Trophoblast cell (in vitro differentiated cells and primary cell): Measurements from ENCODE around the gene KLHL36.

Source experiments
- DNase-seq, 2 donors: peaks; one replicate each; pipeline ENCODE4 v3.0.0-alpha.2; 2016
- H2AFZ ChIP-seq: 2 replicates; pipeline ENCODE4 v1.6.1; 2013; ENCODE audit warnings: low read length, moderate library complexity, mild to moderate bottlenecking; ENCODE audit not compliant: insufficient read depth, poor library complexity
- H2AK5ac ChIP-seq: 2 replicates; pipeline ENCODE4 v1.6.1; 2013; ENCODE audit warnings: mild to moderate bottlenecking, low read length
- H2BK120ac ChIP-seq: 2 replicates; pipeline ENCODE4 v1.6.1; 2013; ENCODE audit warnings: low read length, mild to moderate bottlenecking, moderate library complexity; ENCODE audit not compliant: insufficient read depth, poor library complexity
- H2BK12ac ChIP-seq: 2 replicates; pipeline ENCODE4 v1.6.1; 2013; ENCODE audit warnings: mild to moderate bottlenecking, low read length, moderate library complexity
- H2BK5ac ChIP-seq: 2 replicates; pipeline ENCODE4 v1.6.1; 2013; ENCODE audit warnings: low read length, low read depth, moderate library complexity, mild to moderate bottlenecking; ENCODE audit not compliant: poor library complexity
- H3K14ac ChIP-seq: 2 replicates; pipeline ENCODE4 v1.6.1; 2013; ENCODE audit warnings: mild to moderate bottlenecking, low read length
- H3K18ac ChIP-seq: 2 replicates; pipeline ENCODE4 v1.6.1; 2013; ENCODE audit warnings: mild to moderate bottlenecking, low read length
- H3K23ac ChIP-seq: 2 replicates; pipeline ENCODE4 v1.6.1; 2013; ENCODE audit warnings: low read length
- H3K27ac ChIP-seq: 2 replicates; pipeline ENCODE4 v1.5.1; 2013; ENCODE audit warnings: low read depth, mild to moderate bottlenecking, inconsistent platforms, low read length, moderate library complexity
- H3K27me3 ChIP-seq: 2 replicates; pipeline ENCODE4 v1.6.1; 2013; ENCODE audit warnings: inconsistent platforms, mild to moderate bottlenecking, low read length, moderate library complexity; ENCODE audit not compliant: insufficient read depth
- H3K36me3 ChIP-seq, 2 experiments: 1 replicate in 1 of 2; 2 replicates in 1 of 2; pipeline ENCODE4 v1.6.1; 2013; ENCODE audit warnings: low read length in 2 of 2, mild to moderate bottlenecking in 2 of 2, moderate library complexity in 1 of 2; ENCODE audit not compliant: insufficient read depth in 2 of 2, control insufficient read depth in 1 of 2
- H3K4ac ChIP-seq: 2 replicates; pipeline ENCODE4 v1.6.1; 2013; ENCODE audit warnings: low read depth, mild to moderate bottlenecking, low read length, moderate library complexity
- H3K4me1 ChIP-seq, 2 experiments: 1 replicate in 1 of 2; 2 replicates in 1 of 2; pipeline ENCODE4 v1.6.1; 2013; ENCODE audit warnings: low read length in 2 of 2, mild to moderate bottlenecking in 2 of 2, moderate library complexity in 1 of 2; ENCODE audit not compliant: insufficient read depth in 2 of 2, control insufficient read depth in 1 of 2
- H3K4me2 ChIP-seq: 2 replicates; pipeline ENCODE4 v1.6.1; 2013; ENCODE audit warnings: inconsistent platforms, mild to moderate bottlenecking, low read length, moderate library complexity
- H3K4me3 ChIP-seq: 2 replicates; pipeline ENCODE4 v1.5.1; 2013; ENCODE audit warnings: mild to moderate bottlenecking, low read depth, low read length, inconsistent platforms
- H3K79me1 ChIP-seq: one replicate; pipeline ENCODE4 v1.6.1; 2013; ENCODE audit warnings: low read length
- H3K79me2 ChIP-seq: 2 replicates; pipeline ENCODE4 v1.6.1; 2013; ENCODE audit warnings: low read length, mild to moderate bottlenecking; ENCODE audit not compliant: control insufficient read depth, insufficient read depth, poor library complexity
- H3K9ac ChIP-seq: 2 replicates; pipeline ENCODE4 v1.6.1; 2013; ENCODE audit warnings: mild to moderate bottlenecking, low read length
- H3K9me3 ChIP-seq: 2 replicates; pipeline ENCODE4 v1.6.1; 2013; ENCODE audit warnings: low read depth, mild to moderate bottlenecking, control low read depth, inconsistent platforms, low read length; ENCODE audit not compliant: insufficient read depth
- H4K12ac ChIP-seq: 2 replicates; pipeline ENCODE4 v1.6.1; 2013; ENCODE audit warnings: low read depth, mild to moderate bottlenecking, low read length, moderate library complexity
- H4K8ac ChIP-seq: 2 replicates; pipeline ENCODE4 v1.6.1; 2013; ENCODE audit warnings: low read depth, mild to moderate bottlenecking, low read length, moderate library complexity
- H4K91ac ChIP-seq: one replicate; pipeline ENCODE4 v1.6.1; 2013; ENCODE audit warnings: low read depth, mild to moderate bottlenecking, low read length, moderate library complexity
- WGBS: extraction: QIAGEN DNeasy Blood & Tissue Kit; methylation state at CpG from one replicate; pipeline ENCODE4 v1.1.7; 2013; ENCODE audit warnings: missing lambda C conversion rate; ENCODE audit not compliant: insufficient read length, insufficient coverage; ENCODE audit errors: extremely low coverage; 5-methylcytosine and 5-hydroxymethylcytosine counted together

The KLHL36 gene

GRCh38 chr16:84680165-84680842 lies 32.0 kb downstream of the KLHL36 start:
- no peak overlapping the region for H4K8ac ChIP-seq
- no peaks in the 10 kb centered on the region for H3K79me2 ChIP-seq
- H2BK12ac ChIP-seq: no peak overlapping the region
- no peaks in the 10 kb centered on the region for H3K36me3 ChIP-seq
- no peak overlapping the region for H3K4ac ChIP-seq
- no peak overlapping the region for H2AFZ ChIP-seq
- no peak overlapping the region for H3K14ac ChIP-seq
- no peaks in the 10 kb centered on the region for H3K79me1 ChIP-seq
- no peak overlapping the region for H2BK5ac ChIP-seq
- no peak overlapping the region for H3K18ac ChIP-seq
- no peak overlapping the region for H3K23ac ChIP-seq
- no peak overlapping the region for H3K9ac ChIP-seq
- no peak overlapping the region for H2AK5ac ChIP-seq
- H3K4me3 ChIP-seq: no peak overlapping the region
- H3K27me3 ChIP-seq: no peaks in the 10 kb centered on the region
- no peak overlapping the region for H3K27ac ChIP-seq
- no peaks in the 10 kb centered on the region for H3K9me3 ChIP-seq
- H2BK120ac ChIP-seq: no peak overlapping the region
- peaks cover 0 to 3% of the 10 kb centered on the region in 2 experiments for H3K4me1 ChIP-seq
- no peak overlapping the region for H3K4me2 ChIP-seq
- no peak for DNase-seq
- no peak overlapping the region for H4K91ac ChIP-seq
- no peak overlapping the region for H4K12ac ChIP-seq
- no CpG with 5 or more reads among the region's 10 CpGs for WGBS

GRCh38 chr16:84680843-84681629 lies 32.7 kb downstream of the KLHL36 start:
- Histone ChIP-seq H4K91ac (no peak overlapping the region), H3K23ac (no peak overlapping the region), H3K4me3 (no peak overlapping the region), H3K4me1 (peaks cover 0 to 3% of the 10 kb centered on the region in 2 experiments), H3K27me3 (no peaks in the 10 kb centered on the region), H3K9me3 (no peaks in the 10 kb centered on the region), H3K79me1 (no peaks in the 10 kb centered on the region), H3K18ac (no peak overlapping the region), H3K36me3 (no peaks in the 10 kb centered on the region), H2AK5ac (no peak overlapping the region), H2BK5ac (no peak overlapping the region), H4K12ac (no peak overlapping the region), H3K9ac (no peak overlapping the region), H3K4me2 (no peak overlapping the region), H3K4ac (no peak overlapping the region), H3K27ac (no peak overlapping the region), H2AFZ (no peak overlapping the region), H4K8ac (no peak overlapping the region), H2BK120ac (no peak overlapping the region), H2BK12ac (no peak overlapping the region), H3K79me2 (no peaks in the 10 kb centered on the region), H3K14ac (no peak overlapping the region)
- no CpG with 5 or more reads among the region's 4 CpGs for WGBS
- DNase-seq: no peak

GRCh38 chr16:84683691-84684591 lies 35.6 kb downstream of the KLHL36 start:
- no peaks in the 10 kb centered on the region for H3K79me1 ChIP-seq
- H3K27me3 ChIP-seq: no peaks in the 10 kb centered on the region
- no peaks in the 10 kb centered on the region for H3K36me3 ChIP-seq
- no peak overlapping the region for H2AFZ ChIP-seq
- H3K79me2 ChIP-seq: no peaks in the 10 kb centered on the region
- peak; percentile 91 to 95 for DNase-seq
- H2BK120ac ChIP-seq: no peak overlapping the region
- no peak overlapping the region for H4K12ac ChIP-seq
- no peak overlapping the region for H3K4ac ChIP-seq
- H2BK5ac ChIP-seq: no peak overlapping the region
- H3K4me2 ChIP-seq: no peak overlapping the region
- no peak overlapping the region for H3K18ac ChIP-seq
- no peak overlapping the region for H3K27ac ChIP-seq
- H3K9ac ChIP-seq: no peak overlapping the region
- H4K91ac ChIP-seq: no peak overlapping the region
- H2BK12ac ChIP-seq: no peak overlapping the region
- no peak overlapping the region for H2AK5ac ChIP-seq
- no peak overlapping the region for H3K14ac ChIP-seq
- peaks cover 0 to 3% of the 10 kb centered on the region in 2 experiments for H3K4me1 ChIP-seq
- no peak overlapping the region for H4K8ac ChIP-seq
- WGBS: no CpG with 5 or more reads among the region's 15 CpGs
- H3K23ac ChIP-seq: no peak overlapping the region
- no peak overlapping the region for H3K4me3 ChIP-seq
- H3K9me3 ChIP-seq: no peaks in the 10 kb centered on the region

GRCh38 chr16:84684592-84684965 lies 36.3 kb downstream of the KLHL36 start:
- Histone ChIP-seq H4K91ac (no peak overlapping the region), H2BK12ac (no peak overlapping the region), H3K9me3 (no peaks in the 10 kb centered on the region), H4K12ac (no peak overlapping the region), H3K79me2 (no peaks in the 10 kb centered on the region), H3K27me3 (no peaks in the 10 kb centered on the region), H3K79me1 (no peaks in the 10 kb centered on the region), H2BK120ac (no peak overlapping the region), H2AK5ac (no peak overlapping the region), H3K23ac (no peak overlapping the region), H2BK5ac (no peak overlapping the region), H3K4me1 (peaks cover 0 to 3% of the 10 kb centered on the region in 2 experiments), H3K14ac (no peak overlapping the region), H2AFZ (no peak overlapping the region), H4K8ac (no peak overlapping the region), H3K4me3 (no peak overlapping the region), H3K4ac (no peak overlapping the region), H3K36me3 (no peaks in the 10 kb centered on the region), H3K4me2 (no peak overlapping the region), H3K27ac (no peak overlapping the region), H3K9ac (no peak overlapping the region), H3K18ac (no peak overlapping the region)
- no CpG with 5 or more reads among the region's 4 CpGs for WGBS
- DNase-seq: no peak
